Vagina (tissue), 2 donors: ENCODE results near the gene BRINP2. TPM values are rescaled to one million over a fixed set of nuclear protein-coding genes. Genes with fewer than 3 reads are reported as not detected.
A peak's percentile ranks its signal among the peaks of the same experiment; 100 is the strongest.

Experiments used
- DNase-seq, 2 donors: peaks; one replicate each; pipeline ENCODE4 v3.0.0-alpha.2; 2017; ENCODE audit errors: extremely low spot score in 2 of 2
- H3K27ac ChIP-seq: fragments of 200-600 bp; sonication (generic); one replicate; pipeline ENCODE4 v1.5.1; 2019
- H3K27me3 ChIP-seq: fragments of 200-600 bp; sonication (generic); one replicate; pipeline ENCODE4 v1.5.1; 2019
- H3K36me3 ChIP-seq, 2 donors: fragments of 200-600 bp; sonication (generic); one replicate each; pipeline ENCODE4 v1.5.1; 2017 to 2019
- H3K4me1 ChIP-seq: fragments of 200-600 bp; sonication (generic); one replicate; pipeline ENCODE4 v1.5.1; 2019
- H3K4me3 ChIP-seq, 2 donors: fragments of 200-600 bp; sonication (generic); 1 replicate in 1 of 2; 2 replicates in 1 of 2; pipeline ENCODE4 v1.5.1; 2016 to 2019
- H3K9me3 ChIP-seq: fragments of 200-600 bp; sonication (generic); one replicate; pipeline ENCODE4 v1.5.1; 2019
- CTCF ChIP-seq, 3 experiments: fragments of 450-650 bp in 2 of 3; fragments of 200-600 bp in 1 of 3; sonication (generic) in 1 of 3; IDR thresholded peaks; one replicate each; pipeline ENCODE4 v1.5.1; 2017 to 2019; ENCODE audit warnings: antibody characterized with exemption in 3 of 3, mild to moderate bottlenecking in 2 of 3, moderate library complexity in 2 of 3
- POLR2A ChIP-seq, 2 donors: fragments of 450-650 bp; IDR thresholded peaks; one replicate each; pipeline ENCODE4 v1.6.1; 2017; ENCODE audit warnings: antibody characterized with exemption in 2 of 2, mild to moderate bottlenecking in 2 of 2, moderate library complexity in 2 of 2
- POLR2AphosphoS5 ChIP-seq, 2 donors: sonication (generic); formaldehyde crosslinking; IDR thresholded peaks; one replicate each; pipeline ENCODE4 v1.9.0; 2017; ENCODE audit warnings: antibody characterized with exemption in 2 of 2, mild to moderate bottlenecking in 2 of 2, low read depth in 1 of 2; ENCODE audit not compliant: insufficient read depth in 1 of 2
- intact Hi-C: fragments of 100-400 bp; cut with DNase I; formaldehyde crosslinking; loops from one replicate; pipeline ENCODE4 v1.15.1; 2023
- total RNA-seq: library from RNA; depleted of rRNA; stranded (reverse); fragments of >200 nt; gene quantifications from one replicate; pipeline ENCODE4 v1.2.3, GENCODE V29; 2016

The BRINP2 gene
- total RNA-seq, 1 donor from 2014 or later: 0.49 TPM

GRCh38 chr1:177173976-177174375 lies 3.2 kb downstream of the BRINP2 start:
- Histone ChIP-seq H3K27me3 (peaks cover 3% of the 10 kb centered on the region), H3K4me1 (peaks cover 14% of the 10 kb centered on the region), H3K9me3 (no peaks in the 10 kb centered on the region), H3K36me3 (no peaks in the 10 kb centered on the region), H3K27ac (no peak overlapping the region), H3K4me3 (no peak overlapping the region)
- TF ChIP-seq POLR2A (IDR thresholded peaks at IDR 0.05): no peak
- TF ChIP-seq CTCF (IDR thresholded peaks at IDR 0.05): no peak
- TF ChIP-seq POLR2AphosphoS5 (IDR thresholded peaks at IDR 0.05; ENCODE audit: insufficient read depth in 1 of 2, low read depth in 1 of 2): no peak
- no peak for DNase-seq
- intact Hi-C loops: loop anchor here (2.0 to 10.0 kb wide), 2 partner anchors 57 to 269 kb away; no protein-coding TSS in a partner anchor

- H3K4me1 ChIP-seq: peaks cover 14% of the 10 kb centered on the region
- H3K9me3 ChIP-seq: no peaks in the 10 kb centered on the region
- no peaks in the 10 kb centered on the region for H3K36me3 ChIP-seq
- no peak overlapping the region for H3K27ac ChIP-seq
- peaks cover 3% of the 10 kb centered on the region for H3K27me3 ChIP-seq
- no peak overlapping the region for H3K4me3 ChIP-seq
- TF ChIP-seq POLR2AphosphoS5 (IDR thresholded peaks at IDR 0.05; ENCODE audit: insufficient read depth in 1 of 2, low read depth in 1 of 2): no peak
- no peak for TF ChIP-seq CTCF (IDR thresholded peaks at IDR 0.05)
- no peak for TF ChIP-seq POLR2A (IDR thresholded peaks at IDR 0.05)
- intact Hi-C loops: loop anchor here (2.0 to 10.0 kb wide), 2 partner anchors 56 to 270 kb away; no protein-coding TSS in a partner anchor
- no peak for DNase-seq
These were observed 4.3 kb downstream of the BRINP2 start for GRCh38 chr1:177174921-177175634.

GRCh38 chr1:177181280-177181630 lies 10.5 kb downstream of the BRINP2 start:
- intact Hi-C loops: no loop called here
- no peaks in the 10 kb centered on the region for H3K9me3 ChIP-seq
- no peaks in the 10 kb centered on the region for H3K27me3 ChIP-seq
- peaks cover 9% of the 10 kb centered on the region for H3K4me1 ChIP-seq
- H3K36me3 ChIP-seq: no peaks in the 10 kb centered on the region
- no peak for DNase-seq
- H3K4me3 ChIP-seq: peak overlapping the region in 1 of 2 donors; percentile 31
- no peak overlapping the region for H3K27ac ChIP-seq
- TF ChIP-seq CTCF (IDR thresholded peaks at IDR 0.05) (no peak), POLR2A (IDR thresholded peaks at IDR 0.05) (no peak), POLR2AphosphoS5 (IDR thresholded peaks at IDR 0.05; ENCODE audit: insufficient read depth in 1 of 2, low read depth in 1 of 2) (no peak)

- no peaks in the 10 kb centered on the region for H3K27me3 ChIP-seq
- no peaks in the 10 kb centered on the region for H3K9me3 ChIP-seq
- H3K36me3 ChIP-seq: no peaks in the 10 kb centered on the region
- intact Hi-C loops: no loop called here
- peak overlapping the region in 1 of 2 donors; percentile 31 for H3K4me3 ChIP-seq
- TF ChIP-seq POLR2AphosphoS5 (IDR thresholded peaks at IDR 0.05; ENCODE audit: insufficient read depth in 1 of 2, low read depth in 1 of 2) (no peak), CTCF (IDR thresholded peaks at IDR 0.05) (peak in 2 of 3 experiments; percentile 44 to 55)
- peaks cover 9% of the 10 kb centered on the region for H3K4me1 ChIP-seq
- no peak overlapping the region for H3K27ac ChIP-seq
- DNase-seq: no peak
These were observed 11.0 kb downstream of the BRINP2 start for GRCh38 chr1:177181631-177182291.

- Histone ChIP-seq H3K4me1 (peaks cover 9% of the 10 kb centered on the region), H3K36me3 (no peaks in the 10 kb centered on the region), H3K9me3 (no peaks in the 10 kb centered on the region), H3K4me3 (no peak overlapping the region), H3K27me3 (no peaks in the 10 kb centered on the region), H3K27ac (no peak overlapping the region)
- DNase-seq: no peak
- TF ChIP-seq POLR2AphosphoS5 (IDR thresholded peaks at IDR 0.05; ENCODE audit: insufficient read depth in 1 of 2, low read depth in 1 of 2) (no peak), POLR2A (IDR thresholded peaks at IDR 0.05) (no peak), CTCF (IDR thresholded peaks at IDR 0.05) (no peak)
- intact Hi-C loops: no loop called here
These were observed 13.1 kb downstream of the BRINP2 start for GRCh38 chr1:177183836-177184235.
